B cell (primary cell): ENCODE results near the gene TMPRSS9. TPM values are rescaled to one million over a fixed set of nuclear protein-coding genes. Genes with fewer than 3 reads are reported as not detected.

ENCODE experiments used
- ATAC-seq: fragments of 200-7000 bp; cut with Tn5 transposase; one replicate; pipeline ENCODE4 v1.10.0; 2021; ENCODE audit warnings: low read depth, mild to moderate bottlenecking, moderate number of reproducible peaks, moderate library complexity
- CTCF ChIA-PET: fragments of 350-600 bp; sonication (Branson Sonifier 250); formaldehyde crosslinking; loops from one replicate; lab custom pipeline; 2021; ENCODE audit warnings: antibody characterized with exemption, inconsistent platforms; lab: Charles Lee
- POLR2A ChIA-PET: fragments of 350-600 bp; sonication (Branson Sonifier 250); formaldehyde crosslinking; loops from one replicate; lab custom pipeline; 2021; ENCODE audit warnings: antibody characterized with exemption; lab: Charles Lee
- DNase-seq: peaks from one replicate; pipeline ENCODE4 v3.0.0; 2013
- H2AFZ ChIP-seq: 2 replicates; pipeline ENCODE4 v1.6.1; 2012; ENCODE audit warnings: mild to moderate bottlenecking, low read depth, low read length; ENCODE audit not compliant: insufficient read depth, poor library complexity, severe bottlenecking
- H3K27ac ChIP-seq, 2 donors: 1 replicate in 1 of 2; 2 replicates in 1 of 2; pipeline ENCODE4 v1.5.1; 2012 to 2013; ENCODE audit warnings: low read length in 2 of 2, mild to moderate bottlenecking in 2 of 2, moderate library complexity in 1 of 2
- H3K27me3 ChIP-seq, 4 experiments: fragments of 200-600 bp in 1 of 4; sonication (generic) in 1 of 4; replicated peaks in 1 of 4; 1 replicate in 2 of 4; 2 replicates in 2 of 4; pipeline versions ENCODE4 v1.6.1 to v1.7.0; 2013 to 2016; ENCODE audit warnings: low read length in 3 of 4, mild to moderate bottlenecking in 2 of 4, mixed read lengths in 1 of 4, moderate library complexity in 1 of 4; ENCODE audit not compliant: insufficient read depth in 4 of 4, control insufficient read depth in 3 of 4; ENCODE audit errors: control extremely low read depth in 1 of 4
- H3K36me3 ChIP-seq, 2 experiments: replicated peaks in 1 of 2; 1 replicate in 1 of 2; 2 replicates in 1 of 2; pipeline versions ENCODE4 v1.6.1 to v1.7.1; 2013; ENCODE audit warnings: low read length in 1 of 2; ENCODE audit not compliant: insufficient read depth in 2 of 2, control insufficient read depth in 1 of 2; ENCODE audit errors: control extremely low read depth in 1 of 2, extremely low read depth in 1 of 2
- H3K4me1 ChIP-seq, 2 donors: fragments of 200-600 bp in 1 of 2; sonication (generic) in 1 of 2; 1 replicate in 1 of 2; 2 replicates in 1 of 2; pipeline versions ENCODE4 v1.5.1 to v1.6.1; 2013 to 2017; ENCODE audit warnings: low read length in 2 of 2; ENCODE audit not compliant: control insufficient read depth in 2 of 2, insufficient read depth in 2 of 2
- H3K4me2 ChIP-seq: replicated peaks from 2 replicates; pipeline ENCODE3; 2012; ENCODE audit warnings: mild to moderate bottlenecking, low read depth, low read length; ENCODE audit not compliant: poor library complexity, severe bottlenecking
- H3K4me3 ChIP-seq, 5 experiments: fragments of 200-600 bp in 1 of 5; sonication (generic) in 1 of 5; 1 replicate in 3 of 5; 2 replicates in 2 of 5; pipeline versions ENCODE4 v1.5.1 to v1.7.0; 2011 to 2016; ENCODE audit warnings: low read length in 4 of 5, mild to moderate bottlenecking in 4 of 5, low read depth in 2 of 5, control low read depth in 1 of 5, moderate library complexity in 1 of 5; ENCODE audit not compliant: insufficient read depth in 1 of 5; ENCODE audit errors: control extremely low read depth in 1 of 5, extremely low read depth in 1 of 5
- H3K79me2 ChIP-seq: fragments of 200-600 bp; sonication (generic); one replicate; pipeline ENCODE4 v1.6.0; 2016; ENCODE audit warnings: low read length; ENCODE audit not compliant: control insufficient read depth, insufficient read depth
- H3K9ac ChIP-seq: fragments of 200-600 bp; sonication (generic); 2 replicates; pipeline ENCODE4 v1.6.1; 2017; ENCODE audit warnings: mild to moderate bottlenecking, low read length, moderate library complexity
- H3K9me3 ChIP-seq, 3 donors: one replicate each; pipeline versions ENCODE4 v1.6.1 to v1.7.1; 2013; ENCODE audit warnings: low read length in 2 of 3; ENCODE audit not compliant: control insufficient read depth in 2 of 3, insufficient read depth in 1 of 3; ENCODE audit errors: control extremely low read depth in 1 of 3
- H4K20me1 ChIP-seq: 2 replicates; pipeline ENCODE4 v1.6.0; 2012; ENCODE audit warnings: mild to moderate bottlenecking, low read length; ENCODE audit not compliant: insufficient read depth, control insufficient read depth, poor library complexity, severe bottlenecking
- H3K27ac Mint-ChIP-seq: one replicate; pipeline ENCODE4 v1.8.0; 2021; ENCODE audit warnings: mixed read lengths
- H3K27me3 Mint-ChIP-seq: one replicate; pipeline ENCODE4 v1.8.0; 2021; ENCODE audit warnings: mixed read lengths
- H3K4me1 Mint-ChIP-seq: one replicate; pipeline ENCODE4 v1.8.0; 2021; ENCODE audit warnings: mixed read lengths
- H3K4me3 Mint-ChIP-seq: one replicate; pipeline ENCODE4 v1.8.0; 2021; ENCODE audit warnings: mixed read lengths
- H3K9me3 Mint-ChIP-seq: one replicate; pipeline ENCODE4 v1.8.0; 2022; ENCODE audit warnings: mixed read lengths; ENCODE audit not compliant: insufficient read depth
- EZH2 ChIP-seq: IDR thresholded peaks from 2 replicates; pipeline ENCODE4 v1.6.1; 2012; ENCODE audit warnings: borderline replicate concordance, low read depth, mild to moderate bottlenecking, moderate library complexity, low read length; ENCODE audit not compliant: insufficient read depth, poor library complexity, severe bottlenecking
- WGBS: methylation state at CpG from one replicate; pipeline ENCODE4 v1.1.5; 2013; ENCODE audit warnings: missing lambda C conversion rate; ENCODE audit not compliant: insufficient coverage; 5-methylcytosine and 5-hydroxymethylcytosine counted together
- intact Hi-C: fragments of 100-400 bp; cut with micrococcal nuclease; formaldehyde crosslinking; loops from one replicate; pipeline ENCODE4 v1.10.0; 2022
- polyA plus RNA-seq: library from polyadenylated mRNA; depleted of rRNA; stranded (reverse); fragments of >200 nt; gene quantifications from 2 replicates; pipeline ENCODE4 v1.2.3, GENCODE V29; 2012
- total RNA-seq, 2 donors: library from RNA; stranded (reverse); fragments of 120-200 nt in 1 of 2; gene quantifications; 1 replicate in 1 of 2; 2 replicates in 1 of 2; pipeline versions ENCODE4 v1.2.3 to v1.2.4, GENCODE V29; 2013 to 2022
- TF ChIP-seq, protein P1 (sequence below): fragments of 200-600 bp; IDR thresholded peaks from one replicate; pipeline ENCODE4 v1.8.0; 2022; ENCODE audit warnings: antibody characterized with exemption, mild to moderate bottlenecking

Gene TMPRSS9
- total and polyA plus RNA-seq, 2 donors (not counting 1 experiment from before 2014, with no cell fraction given) = not detected

DNA sequence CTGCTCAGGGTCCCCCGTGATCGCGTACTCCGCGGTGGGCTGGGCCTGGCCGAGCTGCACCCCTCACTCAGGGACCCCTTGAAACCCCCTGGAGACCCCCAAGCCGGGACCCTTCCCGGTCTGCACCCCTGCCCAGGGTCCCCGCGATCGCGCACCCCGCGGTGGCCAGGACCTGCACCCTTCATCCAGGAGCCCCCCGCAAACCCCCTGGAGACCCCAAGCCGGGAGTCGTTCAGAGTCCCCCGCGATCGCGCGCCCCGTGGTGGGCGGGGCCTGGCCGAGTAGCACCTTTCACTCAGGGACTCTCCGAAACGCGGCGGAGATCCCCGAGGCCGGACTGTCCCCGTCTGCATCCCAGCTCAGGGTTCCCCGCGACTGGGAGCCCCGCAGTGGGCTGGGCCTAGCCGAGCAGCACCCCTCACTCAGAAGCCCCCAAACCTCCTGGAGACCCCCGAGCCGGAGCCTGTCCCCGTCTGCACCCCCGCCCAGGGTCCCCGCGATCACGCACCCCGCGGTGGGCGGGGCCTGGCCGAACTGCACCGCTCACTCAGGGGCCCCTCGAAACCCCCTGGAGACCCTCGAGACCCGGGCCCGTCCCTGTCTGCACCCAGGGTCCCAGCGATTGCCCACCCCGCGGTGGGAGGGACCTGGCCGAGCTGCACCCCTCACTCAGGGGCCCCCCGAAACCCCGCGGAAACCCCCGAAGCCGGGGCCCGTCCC lies 95.9 kb downstream of the TMPRSS9 start:
- Histone ChIP-seq H3K4me3 (peak overlapping the region; percentile 48 to 81 (median 76)), H3K4me2 (peak overlapping the region; percentile 100), H3K36me3 (no peaks in the 10 kb centered on the region), H3K9me3 (no peaks in the 10 kb centered on the region), H2AFZ (peak overlapping the region; percentile 82), H3K9ac (peak overlapping the region; percentile 94), H3K4me1 (peaks cover 7 to 26% of the 10 kb centered on the region in 2 donors), H3K27ac (peak overlapping the region in 1 of 2 donors; percentile 73), H3K79me2 (peaks cover 61% of the 10 kb centered on the region), H3K27me3 (no peaks in the 10 kb centered on the region), H4K20me1 (peaks cover 8% of the 10 kb centered on the region)
- intact Hi-C loops = loop anchor here (2.0 kb wide), 1 partner anchor 219 kb away; the partner anchor contains the start of genes PLEKHJ1 and SF3A2
- H3K4me1 Mint-ChIP-seq = peaks cover 24% of the 10 kb centered on the region
- no peaks in the 10 kb centered on the region for H3K9me3 Mint-ChIP-seq
- under 1% methylated on average over 62 of the region's 62 CpGs for WGBS
- ChIA-PET POLR2A (interaction anchor here (1.1 to 1.9 kb wide), 3 partner anchors 20 to 153 kb away, joined by 3 to 12 read pairs (median 7); partner anchors contain the start of genes GADD45B and TIMM13), CTCF (interaction anchor here (1.2 to 2.0 kb wide), 7 partner anchors 22 to 181 kb away, joined by 3 to 7 read pairs (median 4); partner anchors contain the start of gene TIMM13)
- ATAC-seq (peak; percentile 34), DNase-seq (peak; percentile 73)
- peak overlapping the region; percentile 84 for H3K4me3 Mint-ChIP-seq
- peak overlapping the region; percentile 63 for H3K27ac Mint-ChIP-seq
- peaks cover under 1% of the 10 kb centered on the region for H3K27me3 Mint-ChIP-seq
- TF ChIP-seq EZH2 = no peak
- TF ChIP-seq, protein P1, sequence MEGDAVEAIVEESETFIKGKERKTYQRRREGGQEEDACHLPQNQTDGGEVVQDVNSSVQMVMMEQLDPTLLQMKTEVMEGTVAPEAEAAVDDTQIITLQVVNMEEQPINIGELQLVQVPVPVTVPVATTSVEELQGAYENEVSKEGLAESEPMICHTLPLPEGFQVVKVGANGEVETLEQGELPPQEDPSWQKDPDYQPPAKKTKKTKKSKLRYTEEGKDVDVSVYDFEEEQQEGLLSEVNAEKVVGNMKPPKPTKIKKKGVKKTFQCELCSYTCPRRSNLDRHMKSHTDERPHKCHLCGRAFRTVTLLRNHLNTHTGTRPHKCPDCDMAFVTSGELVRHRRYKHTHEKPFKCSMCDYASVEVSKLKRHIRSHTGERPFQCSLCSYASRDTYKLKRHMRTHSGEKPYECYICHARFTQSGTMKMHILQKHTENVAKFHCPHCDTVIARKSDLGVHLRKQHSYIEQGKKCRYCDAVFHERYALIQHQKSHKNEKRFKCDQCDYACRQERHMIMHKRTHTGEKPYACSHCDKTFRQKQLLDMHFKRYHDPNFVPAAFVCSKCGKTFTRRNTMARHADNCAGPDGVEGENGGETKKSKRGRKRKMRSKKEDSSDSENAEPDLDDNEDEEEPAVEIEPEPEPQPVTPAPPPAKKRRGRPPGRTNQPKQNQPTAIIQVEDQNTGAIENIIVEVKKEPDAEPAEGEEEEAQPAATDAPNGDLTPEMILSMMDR = no peak
